HG02763 (cell line): ENCODE data around the gene SUGCT.

Experiments used
- ATAC-seq: cut with Tn5 transposase; IDR thresholded peaks from one replicate; pipeline ENCODE4 v1.9.1; 2021; ENCODE audit warnings: mild to moderate bottlenecking, moderate library complexity; ENCODE audit not compliant: unreplicated experiment

SUGCT gene

GRCh38 chr7:40457776-40458480, 323.1 kb downstream of the SUGCT start:
- ATAC-seq, result no peak

- no peak for ATAC-seq
These were observed 328.6 kb downstream of the SUGCT start for GRCh38 chr7:40463446-40463845.

- ATAC-seq, result no peak
These were observed 334.4 kb downstream of the SUGCT start for GRCh38 chr7:40468891-40469864.

- no peak for ATAC-seq
These were observed 335.3 kb downstream of the SUGCT start for GRCh38 chr7:40470091-40470592.

- ATAC-seq, result no peak
These were observed 336.0 kb downstream of the SUGCT start for GRCh38 chr7:40470817-40471216.

GRCh38 chr7:40471891-40472290, 337.1 kb downstream of the SUGCT start:
- no peak for ATAC-seq

GRCh38 chr7:40474790-40475680, 340.2 kb downstream of the SUGCT start:
- ATAC-seq, result peak; percentile 98

- ATAC-seq, result no peak
These were observed 340.8 kb downstream of the SUGCT start for GRCh38 chr7:40475681-40475982.

- ATAC-seq, result no peak
These were observed 342.3 kb downstream of the SUGCT start for GRCh38 chr7:40477094-40477493.

GRCh38 chr7:40482845-40483244, 348.0 kb downstream of the SUGCT start:
- no peak for ATAC-seq

- ATAC-seq, result no peak
These were observed 348.8 kb downstream of the SUGCT start for GRCh38 chr7:40483630-40484029.

- no peak for ATAC-seq
These were observed 355.2 kb downstream of the SUGCT start for GRCh38 chr7:40489844-40490602.

GRCh38 chr7:40490603-40490924, 355.8 kb downstream of the SUGCT start:
- ATAC-seq, result no peak

GRCh38 chr7:40492946-40493345, 358.1 kb downstream of the SUGCT start:
- no peak for ATAC-seq

- ATAC-seq, result no peak
These were observed 358.8 kb downstream of the SUGCT start for GRCh38 chr7:40493609-40494051.

- ATAC-seq, result no peak
These were observed 364.2 kb downstream of the SUGCT start for GRCh38 chr7:40498924-40499510.

- ATAC-seq, result no peak
These were observed 364.9 kb downstream of the SUGCT start for GRCh38 chr7:40499718-40500117.

GRCh38 chr7:40500219-40500618, 365.4 kb downstream of the SUGCT start:
- ATAC-seq, result no peak

- no peak for ATAC-seq
These were observed 367.6 kb downstream of the SUGCT start for GRCh38 chr7:40502359-40502758.

GRCh38 chr7:40506158-40506557, 371.4 kb downstream of the SUGCT start:
- ATAC-seq, result no peak
